H1 (cell line): Measurements from ENCODE around the gene TCERG1L. TPM values are rescaled to one million over a fixed set of nuclear protein-coding genes. Genes with fewer than 3 reads are reported as not detected.

ENCODE experiments used
- CTCF ChIA-PET: fragments of 300-600 bp; sonication (Branson Sonifier 250); formaldehyde crosslinking; loops from one replicate; lab custom pipeline; 2021; ENCODE audit not compliant: partially characterized antibody; lab: Charles Lee
- POLR2A ChIA-PET: fragments of 300-600 bp; sonication (Branson Sonifier 250); formaldehyde crosslinking; loops from one replicate; lab custom pipeline; 2021; ENCODE audit warnings: inconsistent platforms; ENCODE audit not compliant: partially characterized antibody; lab: Charles Lee
- DNase-seq, 2 experiments: peaks; one replicate each; pipeline versions ENCODE4 v3.0.0 to v3.0.0-alpha.2; 2010 to 2022; ENCODE audit warnings: low spot score in 2 of 2, low read depth in 1 of 2, mixed read lengths in 1 of 2
- FAIRE-seq: peaks from 2 replicates; lab custom pipeline; 2011; peaks lifted over from hg19 to GRCh38; lab: Jason Lieb, UNC
- H2AFZ ChIP-seq: 2 replicates; pipeline ENCODE4 v1.8.1; 2012; ENCODE audit warnings: low read length, inconsistent platforms
- H2AK5ac ChIP-seq: 2 replicates; pipeline ENCODE4 v1.6.1; 2013; ENCODE audit warnings: low read depth, low read length
- H2BK120ac ChIP-seq: replicated peaks from 2 replicates; pipeline ENCODE3; 2013; ENCODE audit warnings: low read depth, low read length, inconsistent platforms
- H2BK12ac ChIP-seq: 2 replicates; pipeline ENCODE4 v1.6.1; 2013; ENCODE audit warnings: low read depth, low read length
- H2BK15ac ChIP-seq: 2 replicates; pipeline ENCODE4 v1.6.1; 2013; ENCODE audit warnings: low read length
- H2BK20ac ChIP-seq: 2 replicates; pipeline ENCODE4 v1.6.1; 2013; ENCODE audit warnings: low read length
- H2BK5ac ChIP-seq: 2 replicates; pipeline ENCODE4 v1.6.1; 2013; ENCODE audit warnings: low read depth, low read length
- H3K14ac ChIP-seq: 2 replicates; pipeline ENCODE4 v1.6.1; 2013; ENCODE audit warnings: inconsistent platforms; ENCODE audit not compliant: insufficient read length
- H3K18ac ChIP-seq: 2 replicates; pipeline ENCODE4 v1.6.1; 2013; ENCODE audit warnings: low read length; ENCODE audit errors: extremely low read depth
- H3K23ac ChIP-seq: 2 replicates; pipeline ENCODE4 v1.6.1; 2013; ENCODE audit warnings: inconsistent platforms; ENCODE audit not compliant: insufficient read length
- H3K23me2 ChIP-seq: 2 replicates; pipeline ENCODE4 v1.6.1; 2013; ENCODE audit warnings: low read depth, low read length
- H3K27ac ChIP-seq: 2 replicates; pipeline ENCODE4 v1.6.1; 2011; ENCODE audit warnings: low read depth, low read length, inconsistent platforms
- H3K27me3 ChIP-seq, 4 experiments: replicated peaks in 1 of 4; 1 replicate in 1 of 4; 2 replicates in 3 of 4; pipeline versions ENCODE4 v1.6.1 to v1.8.1; 2011 to 2013; ENCODE audit warnings: low read length in 3 of 4, mild to moderate bottlenecking in 3 of 4, inconsistent platforms in 2 of 4, mixed read lengths in 2 of 4, moderate library complexity in 1 of 4; ENCODE audit not compliant: control insufficient read depth in 3 of 4, insufficient read depth in 3 of 4; ENCODE audit errors: extremely low read depth in 1 of 4
- H3K36me3 ChIP-seq, 4 experiments: 2 replicates each; pipeline versions ENCODE4 v1.6.1 to v1.8.1; 2011 to 2013; ENCODE audit warnings: mild to moderate bottlenecking in 4 of 4, low read length in 3 of 4, moderate library complexity in 2 of 4, control low read depth in 1 of 4, inconsistent platforms in 1 of 4; ENCODE audit not compliant: insufficient read depth in 4 of 4, control insufficient read depth in 2 of 4
- H3K4ac ChIP-seq: replicated peaks from 2 replicates; pipeline ENCODE3; 2013; ENCODE audit warnings: low read length, low read depth, mixed read lengths, inconsistent platforms; ENCODE audit not compliant: insufficient read length
- H3K4me1 ChIP-seq, 4 experiments: replicated peaks in 1 of 4; 1 replicate in 1 of 4; 2 replicates in 3 of 4; pipeline versions ENCODE4 v1.6.1 to v1.8.1; 2011 to 2013; ENCODE audit warnings: low read length in 3 of 4, inconsistent platforms in 2 of 4, mixed read lengths in 1 of 4; ENCODE audit not compliant: insufficient read depth in 4 of 4, control insufficient read depth in 3 of 4
- H3K4me2 ChIP-seq, 2 experiments: 2 replicates each; pipeline versions ENCODE4 v1.6.1 to v1.8.1; 2011 to 2013; ENCODE audit warnings: low read depth in 2 of 2, low read length in 2 of 2, control low read depth in 1 of 2, inconsistent platforms in 1 of 2, mild to moderate bottlenecking in 1 of 2; ENCODE audit not compliant: insufficient read depth in 1 of 2
- H3K4me3 ChIP-seq, 4 experiments: fragments of 200-600, 300-600 bp in 1 of 4; sonication (generic), shearing (Covaris generic), sonication (Bioruptor Twin) in 1 of 4; 2 replicates each; pipeline versions ENCODE4 v1.5.1 to v1.8.1; 2011 to 2016; ENCODE audit warnings: low read length in 4 of 4, low read depth in 3 of 4, control low read depth in 2 of 4, inconsistent platforms in 2 of 4, mild to moderate bottlenecking in 2 of 4, mixed read lengths in 1 of 4, moderate library complexity in 1 of 4; ENCODE audit not compliant: insufficient read depth in 2 of 4; ENCODE audit errors: extremely low read depth in 1 of 4
- H3K56ac ChIP-seq: replicated peaks from 2 replicates; pipeline ENCODE3; 2013; ENCODE audit warnings: low read depth, mild to moderate bottlenecking, mixed read lengths, low read length, inconsistent platforms; ENCODE audit not compliant: insufficient read length
- H3K79me1 ChIP-seq: 2 replicates; pipeline ENCODE4 v1.6.1; 2013; ENCODE audit warnings: low read depth, low read length, control low read depth
- H3K79me2 ChIP-seq, 2 experiments: 2 replicates each; pipeline versions ENCODE4 v1.6.1 to v1.8.1; 2012 to 2013; ENCODE audit warnings: low read length in 2 of 2, mild to moderate bottlenecking in 2 of 2, inconsistent platforms in 1 of 2; ENCODE audit not compliant: insufficient read depth in 2 of 2, control insufficient read depth in 1 of 2
- H3K9ac ChIP-seq, 4 experiments: replicated peaks in 1 of 4; 1 replicate in 1 of 4; 2 replicates in 3 of 4; pipeline versions ENCODE4 v1.6.1 to v1.8.1; 2011 to 2013; ENCODE audit warnings: low read depth in 3 of 4, low read length in 3 of 4, control low read depth in 2 of 4, mild to moderate bottlenecking in 2 of 4, moderate library complexity in 2 of 4, inconsistent platforms in 1 of 4; ENCODE audit errors: extremely low read depth in 1 of 4
- H3K9me3 ChIP-seq, 2 experiments: 2 replicates each; pipeline versions ENCODE4 v1.6.1 to v1.8.1; 2012 to 2013; ENCODE audit warnings: mild to moderate bottlenecking in 2 of 2, moderate library complexity in 2 of 2, control low read depth in 1 of 2, inconsistent platforms in 1 of 2, low read depth in 1 of 2, low read length in 1 of 2, mixed read lengths in 1 of 2; ENCODE audit not compliant: insufficient read depth in 2 of 2
- H4K20me1 ChIP-seq, 2 experiments: replicated peaks in 1 of 2; 2 replicates each; pipeline versions ENCODE3 to v1.8.1; 2011 to 2013; ENCODE audit warnings: inconsistent platforms in 2 of 2, low read length in 2 of 2, mild to moderate bottlenecking in 1 of 2; ENCODE audit not compliant: insufficient read depth in 2 of 2, control insufficient read depth in 1 of 2
- H4K5ac ChIP-seq: 2 replicates; pipeline ENCODE4 v1.6.1; 2013; ENCODE audit warnings: low read length, low read depth, mixed read lengths, inconsistent platforms; ENCODE audit not compliant: insufficient read length
- H4K8ac ChIP-seq: 2 replicates; pipeline ENCODE4 v1.8.0; 2013; ENCODE audit warnings: mild to moderate bottlenecking, moderate library complexity, low read length, inconsistent platforms; ENCODE audit not compliant: insufficient read depth; ENCODE audit errors: extremely low read depth
- H4K91ac ChIP-seq: replicated peaks from 2 replicates; pipeline ENCODE3; 2013; ENCODE audit warnings: low read length, mixed read lengths, inconsistent platforms; ENCODE audit not compliant: insufficient read length
- KDM1A ChIP-seq: fragments of 200-600, 300-600 bp; sonication (generic); IDR thresholded peaks from 2 replicates; pipeline ENCODE4 v1.7.1; 2016; ENCODE audit warnings: mild to moderate bottlenecking, low read length, borderline replicate concordance
- RNF2 ChIP-seq: fragments of 200-900, 300-1000 bp; sonication (generic); IDR thresholded peaks from 2 replicates; pipeline ENCODE4 v1.7.1; 2016; ENCODE audit warnings: borderline replicate concordance, low read depth, mild to moderate bottlenecking, antibody characterized with exemption, low read length; ENCODE audit not compliant: poor library complexity, severe bottlenecking; ENCODE audit errors: missing control alignments
- TAF1 ChIP-seq: IDR thresholded peaks from 2 replicates; pipeline ENCODE4 v1.6.1; 2011; ENCODE audit warnings: mild to moderate bottlenecking, low read depth, low read length
- WGBS, 2 experiments: shearing (Covaris generic) in 1 of 2; methylation state at CpG; one replicate each; pipeline versions ENCODE4 v1.1.6 to v1.1.7; 2013 to 2015; ENCODE audit warnings: low lambda C conversion rate in 2 of 2, mixed read lengths in 2 of 2, inconsistent platforms in 1 of 2, low coverage in 1 of 2, missing lambda C conversion rate in 1 of 2; ENCODE audit not compliant: insufficient replicate concordance in 2 of 2, insufficient coverage in 1 of 2, insufficient read length in 1 of 2; ENCODE audit errors: extremely low coverage in 1 of 2, missing lambda C conversion rate in 1 of 2; 5-methylcytosine and 5-hydroxymethylcytosine counted together
- polyA plus RNA-seq, 7 experiments: library from polyadenylated mRNA; depleted of rRNA in 3 of 7; stranded (reverse) in 5 of 7; unstranded in 2 of 7; fragments of >200 nt in 5 of 7; fragments of 200-250 nt in 2 of 7; gene quantifications; 1 replicate in 5 of 7; 2 replicates in 1 of 7; 4 replicates in 1 of 7; pipeline versions ENCODE4 v1.2.1 to v1.2.3, GENCODE V29; 2011 to 2013; ENCODE audit warnings: missing spikeins in 2 of 7, mixed read lengths in 2 of 7
- total RNA-seq: library from RNA; stranded (reverse); fragmentation: NEBNext Ultra II Directional; extraction: Animal tissue kit (Norgen Biotek cat#: 25700); gene quantifications from 2 replicates; pipeline ENCODE4 v1.2.1, GENCODE V29; 2021
- TF ChIP-seq, protein P1 (sequence below): IDR thresholded peaks from 2 replicates; pipeline ENCODE4 v1.6.1; 2011; ENCODE audit warnings: low read depth, mild to moderate bottlenecking, low read length; ENCODE audit not compliant: insufficient read depth

Gene TCERG1L
- total and polyA plus RNA-seq, 2 of the 8 experiments (the other 6 are each of a cell fraction or from before 2014, with no cell fraction given): 3.9 to 6.9 TPM

DNA sequence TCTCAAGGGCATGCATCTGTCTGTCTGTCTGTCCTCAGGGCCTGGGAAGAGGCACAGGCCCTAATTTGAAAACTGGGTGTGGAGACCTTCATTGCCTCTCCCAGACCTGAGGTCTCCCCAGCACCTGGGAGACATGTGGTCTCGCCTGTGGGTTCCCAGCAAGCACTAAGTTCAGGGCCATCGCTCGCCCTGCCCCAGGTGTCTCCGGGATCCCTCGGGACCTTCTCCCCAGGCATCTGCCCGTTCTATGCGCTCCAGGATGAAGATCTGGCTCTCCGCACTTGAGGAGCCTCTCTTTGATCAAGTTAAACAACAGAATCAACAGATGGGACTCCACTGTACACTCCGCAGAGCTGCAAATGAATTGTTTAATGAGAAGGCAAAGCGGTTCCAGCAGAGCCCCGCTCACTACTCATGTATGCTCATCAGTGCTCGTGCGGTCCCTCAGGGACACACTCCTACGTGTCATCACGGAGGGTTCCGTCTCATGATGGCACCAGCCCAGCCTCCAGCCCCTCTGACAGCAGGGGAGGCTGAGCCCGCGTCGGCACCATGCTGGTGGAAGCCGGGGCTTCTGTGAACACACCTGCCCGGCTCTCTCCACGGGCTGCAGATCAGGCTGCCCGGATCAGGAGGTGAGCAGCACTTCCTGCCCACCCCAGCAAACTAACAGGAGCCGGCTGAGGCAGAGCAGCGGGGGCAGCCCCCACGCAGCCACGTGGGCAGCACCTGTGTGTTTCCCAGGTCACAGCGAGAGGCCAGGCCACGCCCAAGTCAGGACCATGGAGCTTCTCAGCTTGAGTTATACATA lies 132.8 kb downstream of the TCERG1L start:
- no peak overlapping the region for H3K18ac ChIP-seq
- no peak overlapping the region for H2AK5ac ChIP-seq
- H2BK120ac ChIP-seq: no peak overlapping the region
- FAIRE-seq (no peak), DNase-seq (no peak)
- H3K4me2 ChIP-seq: no peak overlapping the region
- H3K9me3 ChIP-seq: peaks cover 0 to 9% of the 10 kb centered on the region in 2 experiments; a peak in 1 of 4 replicates
- H2BK5ac ChIP-seq: no peak overlapping the region
- H2BK15ac ChIP-seq: no peak overlapping the region
- H2BK12ac ChIP-seq: no peak overlapping the region
- H3K9ac ChIP-seq: no peak overlapping the region
- no peaks in the 10 kb centered on the region for H3K36me3 ChIP-seq
- no peak overlapping the region for H4K91ac ChIP-seq
- H3K4ac ChIP-seq: no peak overlapping the region
- peaks cover 2% of the 10 kb centered on the region; the same call in 1 of the 2 replicates for H3K79me1 ChIP-seq
- ChIA-PET POLR2A (no interaction called here), CTCF (interaction anchor here (0.6 to 1.1 kb wide), 2 partner anchors 37 to 901 kb away, joined by 3 to 4 read pairs; no protein-coding TSS in a partner anchor)
- TF ChIP-seq TAF1: no peak
- no peak for TF ChIP-seq RNF2
- TF ChIP-seq, protein P1, sequence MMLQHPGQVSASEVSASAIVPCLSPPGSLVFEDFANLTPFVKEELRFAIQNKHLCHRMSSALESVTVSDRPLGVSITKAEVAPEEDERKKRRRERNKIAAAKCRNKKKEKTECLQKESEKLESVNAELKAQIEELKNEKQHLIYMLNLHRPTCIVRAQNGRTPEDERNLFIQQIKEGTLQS: no peak
- no peak for TF ChIP-seq KDM1A
- no peak overlapping the region for H3K14ac ChIP-seq
- no peak overlapping the region for H3K56ac ChIP-seq
- H2BK20ac ChIP-seq: no peak overlapping the region
- no peaks in the 10 kb centered on the region for H3K23me2 ChIP-seq
- no peaks in the 10 kb centered on the region for H3K79me2 ChIP-seq
- no peak overlapping the region for H2AFZ ChIP-seq
- H3K27ac ChIP-seq: no peak overlapping the region
- H4K8ac ChIP-seq: no peak overlapping the region
- H3K23ac ChIP-seq: no peak overlapping the region
- H3K27me3 ChIP-seq: peaks cover 0 to 3% (median 0%) of the 10 kb centered on the region in 4 experiments; a peak in 1 of 7 replicates
- WGBS, 2 experiments: 91% methylated on average over 28 of the region's 29 CpGs; no CpG with 5 or more reads in 1 of the 2 experiments
- H4K5ac ChIP-seq: no peak overlapping the region
- peaks cover 0 to 7% of the 10 kb centered on the region in 2 experiments for H4K20me1 ChIP-seq
- H3K4me3 ChIP-seq: no peak overlapping the region
- H3K4me1 ChIP-seq: peaks cover 0 to 2% (median 0%) of the 10 kb centered on the region in 4 experiments; a peak in 1 of 7 replicates
